Kidney tubule cell (primary cell): ENCODE results near the gene PLD1.
"Not testable (repeated sequence)": the region's sequence is repeated elsewhere in the genome, so short reads cannot be mapped to it uniquely, and the experiment has no call there.

ENCODE experiments used
- DNase-seq: peaks from one replicate; pipeline ENCODE4 v3.0.0-alpha.2; 2018; ENCODE audit warnings: low spot score

PLD1 gene

DNA sequence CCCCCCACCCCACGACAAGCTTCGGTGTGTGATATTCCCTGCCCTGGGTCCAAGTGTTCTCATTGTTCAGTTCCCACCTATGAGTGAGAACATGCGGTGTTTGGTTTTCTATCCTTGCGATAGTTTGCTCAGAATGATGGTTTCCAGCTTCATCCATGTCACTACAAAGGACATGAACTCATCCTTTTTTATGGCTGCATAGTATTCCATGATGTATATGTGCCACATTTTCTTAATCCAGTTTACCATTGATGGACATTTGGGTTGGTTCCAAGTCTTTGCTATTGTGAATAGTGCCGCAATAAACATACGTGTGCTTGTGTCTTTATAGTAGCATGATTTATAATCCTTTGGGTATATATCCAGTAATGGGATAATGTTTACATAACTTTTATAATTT lies 4.4 kb upstream of the PLD1 start:
- not testable (repeated sequence) for DNase-seq

DNA sequence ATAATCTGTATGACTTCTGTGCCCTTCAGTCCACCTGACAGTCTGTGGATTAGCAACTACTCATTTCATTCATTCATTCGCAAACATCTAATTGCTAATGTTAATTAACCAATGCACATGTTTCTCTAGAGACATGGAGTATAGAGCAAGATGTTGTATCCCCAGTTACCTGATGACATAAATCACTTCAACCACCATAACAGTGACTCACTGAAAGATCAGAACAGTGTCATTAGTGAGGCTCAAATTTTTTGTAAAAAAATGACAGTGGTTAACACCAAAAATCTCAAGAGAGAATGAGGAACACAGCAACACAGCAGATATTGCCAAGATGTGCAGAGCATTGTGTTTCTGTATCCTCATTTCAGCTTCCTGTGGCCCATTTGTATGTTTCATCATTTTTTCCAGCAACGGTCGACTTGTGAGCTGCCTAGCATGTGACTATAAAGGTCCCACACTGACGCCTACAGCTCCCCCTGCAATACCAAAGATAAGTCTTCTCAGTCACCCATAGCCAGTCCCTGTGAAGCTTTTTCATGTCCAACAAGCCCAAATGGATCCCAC lies 3.7 kb upstream of the PLD1 start:
- peak; percentile 43 for DNase-seq

DNA sequence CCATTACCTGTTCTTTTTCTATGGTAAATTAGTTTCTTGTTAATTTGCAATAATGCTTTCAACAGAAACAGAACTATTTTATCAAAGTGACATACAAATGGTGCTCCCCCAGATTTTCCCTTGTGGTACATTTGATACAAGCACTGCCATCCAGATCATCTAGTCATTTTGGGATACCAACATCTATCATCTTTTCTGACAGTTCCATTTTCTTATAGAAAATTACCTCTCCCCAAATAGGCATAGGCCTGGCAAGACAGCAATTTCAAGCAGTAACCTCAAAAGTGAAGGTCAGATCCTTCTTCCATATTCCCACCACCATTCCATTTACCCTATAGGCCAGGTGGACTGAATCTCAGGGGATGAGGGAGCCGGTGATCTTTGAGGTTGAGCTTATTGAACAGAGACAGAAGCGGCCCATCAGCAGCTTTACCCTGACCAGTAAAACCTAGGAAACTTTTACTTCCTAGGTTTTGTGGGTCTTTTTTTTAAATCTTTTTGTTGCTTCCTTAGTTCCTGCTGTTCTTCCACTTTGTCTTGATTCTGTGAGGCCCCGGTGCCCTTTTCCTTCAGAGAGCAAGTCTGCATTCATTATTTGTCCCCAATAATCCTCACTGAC lies 3.1 kb upstream of the PLD1 start:
- DNase-seq = no peak

DNA sequence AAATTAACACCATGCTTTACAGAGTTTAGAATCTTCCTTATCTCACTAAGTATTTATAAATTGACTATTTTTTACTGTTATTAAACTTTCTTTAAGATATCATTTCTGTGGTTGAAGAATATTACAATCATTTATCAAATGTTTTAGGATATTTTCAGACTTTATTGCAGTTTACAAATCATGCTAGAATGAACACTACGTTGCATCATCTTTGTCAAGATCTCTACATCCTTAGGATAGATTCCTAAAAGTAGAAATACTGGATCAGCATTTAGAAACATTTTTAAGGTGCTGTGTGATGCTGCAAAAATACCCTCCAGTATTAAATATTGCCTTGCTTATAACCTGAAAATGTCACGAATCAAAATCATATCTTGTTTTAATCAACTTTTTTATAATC lies 2.5 kb upstream of the PLD1 start:
- no peak for DNase-seq

DNA sequence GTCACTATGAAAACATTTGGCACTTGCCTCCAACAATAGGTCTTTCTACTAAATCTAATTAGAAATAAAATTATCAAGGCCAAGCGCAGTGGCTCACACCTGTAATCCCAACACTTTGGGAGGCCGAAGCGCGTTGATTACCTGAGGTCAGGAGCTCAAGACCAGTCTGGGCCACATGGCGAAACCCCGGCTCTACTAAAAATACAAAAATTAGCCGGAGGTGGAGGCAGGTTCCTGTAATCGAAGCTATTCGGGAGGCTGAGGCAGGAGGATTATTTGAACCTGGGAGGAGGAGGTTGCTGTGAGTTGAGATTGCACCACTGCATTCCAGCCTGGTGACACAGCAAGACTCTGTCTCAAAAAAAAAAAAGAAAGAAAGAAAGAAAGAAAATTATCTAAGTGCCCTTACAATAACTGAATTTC lies 1.6 kb upstream of the PLD1 start:
- no peak for DNase-seq

DNA sequence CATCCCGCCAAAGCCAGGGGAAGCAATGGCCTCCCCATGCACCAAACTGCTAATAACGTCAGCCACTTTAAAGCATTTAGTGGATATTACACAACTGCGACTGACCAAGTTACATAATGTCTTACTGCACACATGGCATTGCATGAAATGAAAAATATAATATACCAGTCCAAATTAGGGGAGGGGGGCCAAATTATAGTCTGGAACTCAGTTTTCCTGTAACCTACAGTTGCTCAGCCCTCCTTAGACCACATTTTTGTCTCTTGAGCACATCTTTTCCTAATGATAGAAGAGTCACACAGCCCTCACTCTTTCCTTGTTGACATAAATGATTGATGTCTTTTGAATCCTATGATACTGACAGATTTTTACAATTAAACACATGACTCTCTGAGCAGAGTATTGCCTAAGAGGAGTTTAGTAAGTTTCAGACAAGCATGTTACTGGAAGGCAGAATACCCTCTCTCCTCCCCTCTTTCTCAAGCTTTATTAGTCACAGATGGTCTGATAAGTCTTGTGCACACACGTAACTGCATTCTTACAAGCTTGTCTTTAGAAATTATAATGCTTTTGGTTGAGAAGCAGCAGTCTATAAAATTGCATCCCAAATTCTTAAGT lies 1.1 kb upstream of the PLD1 start:
- DNase-seq = peak; percentile 61

DNA sequence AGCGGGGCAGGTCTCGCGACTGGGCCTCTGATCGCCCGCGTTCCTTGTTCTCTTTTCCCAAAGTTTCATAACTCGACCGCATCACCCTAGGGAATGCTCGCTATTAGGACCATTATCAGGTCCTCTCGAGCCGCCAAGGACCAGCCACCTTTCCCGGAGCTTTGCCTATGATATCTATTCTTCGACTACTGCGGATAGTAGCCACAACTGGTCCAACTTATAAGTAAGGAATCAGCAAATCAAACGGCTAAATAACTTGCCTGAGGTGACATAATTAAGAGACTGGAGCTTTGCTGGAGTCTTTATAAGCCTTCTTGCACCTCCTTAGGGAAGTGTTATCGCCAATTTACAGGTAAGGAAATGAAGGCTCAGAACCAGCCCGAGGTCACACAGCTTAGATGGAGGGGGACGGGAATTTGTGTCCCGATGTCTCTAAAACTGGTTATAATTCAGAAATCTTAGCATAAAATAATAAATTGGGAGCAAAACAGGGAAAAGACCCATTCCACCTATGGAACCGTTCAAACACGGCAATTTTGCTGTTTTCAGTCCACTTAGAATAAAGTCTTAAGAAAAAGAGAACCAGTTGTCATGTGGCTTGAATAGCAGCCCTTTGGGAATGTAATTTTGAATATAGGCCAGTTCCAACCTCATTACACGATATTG lies 479 bp upstream of the PLD1 start:
- DNase-seq = no peak

DNA sequence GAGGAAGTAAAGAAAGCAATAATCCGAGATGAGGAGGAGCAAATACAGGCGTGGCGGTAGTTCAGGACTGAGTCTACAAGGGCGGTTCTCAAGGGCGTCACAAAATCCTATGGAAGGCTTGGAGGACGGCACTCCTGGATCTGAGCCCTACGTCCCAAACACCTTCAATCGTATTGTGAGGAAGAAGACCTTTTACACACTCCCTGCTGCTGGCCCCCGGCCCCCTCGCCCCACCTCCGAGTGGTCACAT lies 747 bp downstream of the PLD1 start:
- DNase-seq = no peak

DNA sequence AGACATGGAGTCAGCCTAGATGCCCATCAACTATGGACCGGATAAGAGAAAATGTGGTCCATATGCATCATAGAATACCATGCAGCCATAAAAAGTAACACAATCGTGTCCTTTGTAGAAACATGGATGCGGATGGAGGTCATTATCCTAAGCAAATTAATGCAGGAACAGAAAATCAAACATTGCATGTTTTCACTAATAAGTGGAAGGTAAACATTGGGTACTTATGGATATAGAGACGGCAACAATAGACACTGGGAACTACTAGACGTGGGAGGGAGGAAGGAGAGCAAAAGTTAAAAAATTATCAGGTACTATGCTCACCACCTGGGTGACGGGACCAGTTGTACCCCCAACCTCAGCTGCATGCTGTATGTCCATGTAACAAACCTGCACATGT lies 2.5 kb downstream of the PLD1 start:
- DNase-seq = no peak

DNA sequence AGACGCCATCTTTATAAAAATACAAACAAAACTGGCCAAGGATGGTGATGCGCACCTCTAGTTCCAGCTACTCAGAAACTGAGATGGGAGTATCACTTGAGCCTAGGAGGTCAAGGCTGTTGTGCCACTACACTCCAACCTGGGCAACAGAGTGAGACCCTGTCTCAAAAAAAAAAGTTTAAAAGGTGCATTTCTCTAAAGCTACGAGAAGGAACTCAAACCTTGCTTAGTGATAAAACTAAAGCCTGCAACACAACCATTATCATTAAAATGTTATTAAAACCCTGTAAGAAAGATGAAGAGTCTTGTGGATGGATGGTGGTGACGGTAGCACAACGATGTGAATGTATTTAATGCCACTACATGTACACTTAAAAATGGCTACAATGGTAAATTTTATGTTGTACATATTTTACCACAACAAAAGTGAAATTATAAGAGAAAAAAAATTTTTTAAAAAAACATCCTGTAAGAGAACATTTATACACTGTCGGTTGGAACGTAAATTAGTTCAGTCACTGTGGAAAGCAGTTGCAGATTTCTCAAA lies 3.1 kb downstream of the PLD1 start:
- no peak for DNase-seq

DNA sequence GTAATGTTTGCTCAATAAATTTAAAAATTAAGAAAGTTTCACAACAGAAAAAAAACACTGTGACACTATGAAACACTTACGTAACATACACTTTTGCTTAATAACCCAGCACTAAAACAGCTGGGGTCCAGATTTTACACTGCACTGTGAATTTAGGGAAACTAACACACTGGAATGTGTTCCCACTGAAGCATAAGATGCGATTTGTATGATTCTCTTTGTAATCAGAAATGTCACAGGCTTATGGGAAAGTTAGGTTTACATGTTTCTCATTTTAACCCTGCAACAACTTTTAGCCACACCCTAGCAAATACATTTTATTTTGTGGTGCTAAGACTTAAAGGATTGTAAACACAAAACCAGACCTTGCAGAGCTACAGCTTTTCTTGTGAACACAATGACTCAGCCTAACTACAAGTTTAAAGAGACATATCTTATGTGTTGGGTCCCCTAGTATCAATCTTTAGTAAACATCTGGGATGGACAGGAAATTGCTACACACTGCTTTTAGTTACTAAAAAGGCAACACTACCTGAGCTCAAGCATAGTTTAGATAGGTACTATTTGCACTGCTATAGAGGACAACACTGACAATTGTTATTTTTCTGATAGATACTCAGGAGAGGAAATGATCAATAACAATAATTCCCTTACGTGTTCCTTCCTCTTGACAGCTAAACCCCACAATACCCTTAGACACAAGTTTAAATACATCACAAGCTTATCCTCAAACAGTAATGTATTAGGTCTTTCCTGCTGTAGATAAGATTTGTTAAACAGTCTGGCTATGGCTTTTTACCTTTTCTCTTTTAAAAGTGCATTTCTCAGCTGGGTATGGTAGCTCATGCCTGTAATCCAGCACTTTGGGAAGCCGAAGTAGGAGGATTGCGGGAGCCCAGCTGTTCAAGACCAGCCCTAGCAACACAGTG lies 3.8 kb downstream of the PLD1 start:
- peak; percentile 39 for DNase-seq

DNA sequence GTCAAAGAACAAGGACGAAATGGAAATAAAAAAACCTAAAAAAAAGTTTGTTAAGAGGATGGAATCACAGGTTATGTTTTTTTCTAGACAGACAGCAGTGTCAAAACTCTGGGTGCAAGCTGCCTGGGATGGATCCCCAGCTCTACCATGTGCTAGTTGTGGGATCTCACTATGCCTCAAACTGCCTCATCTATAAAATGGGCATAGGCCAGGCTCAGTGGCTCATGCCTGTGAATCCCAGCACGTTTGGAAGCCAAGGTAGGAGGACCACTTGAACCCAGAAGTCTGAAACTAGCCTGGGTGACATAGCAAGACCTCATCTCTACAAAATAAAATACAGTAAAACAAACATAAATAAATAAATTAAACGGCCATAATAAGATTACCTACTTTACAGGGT lies 4.6 kb downstream of the PLD1 start:
- no peak for DNase-seq

DNA sequence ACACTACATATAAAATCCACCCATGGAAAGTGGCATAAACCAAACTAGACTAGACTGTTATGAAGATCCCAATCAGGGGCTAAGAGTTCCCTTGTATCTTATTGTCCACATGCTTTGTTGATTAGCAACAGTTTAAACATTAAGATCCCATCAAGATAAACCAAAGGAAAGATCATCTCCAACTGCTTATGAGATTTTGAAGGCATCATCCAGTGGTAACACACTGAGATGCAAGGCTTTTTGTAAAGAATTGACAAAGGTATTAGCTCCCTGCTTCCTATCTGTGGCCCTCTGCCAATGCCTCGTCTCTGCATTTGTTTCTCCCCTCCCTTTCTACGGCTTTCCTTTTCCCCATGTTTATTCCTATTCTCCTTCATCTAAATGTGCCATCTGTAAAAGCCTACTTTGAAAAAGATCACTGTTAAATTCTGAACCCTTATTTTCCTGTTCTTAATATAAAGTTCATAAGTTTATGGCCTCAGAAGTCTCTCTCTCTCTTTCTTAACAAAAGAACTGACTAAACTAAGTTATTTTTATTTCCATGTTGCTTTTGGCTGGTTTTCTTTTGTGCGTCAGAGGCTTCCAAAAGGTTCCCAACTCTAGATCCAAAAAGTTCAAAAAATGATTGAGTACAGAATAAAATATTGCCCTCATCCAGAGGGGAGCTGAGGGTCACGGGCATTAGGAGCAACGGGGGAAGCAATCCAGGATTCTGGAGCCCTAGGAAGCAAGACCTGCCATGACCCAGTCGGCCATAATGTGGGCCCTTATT lies 5.5 kb downstream of the PLD1 start:
- DNase-seq = no peak

DNA sequence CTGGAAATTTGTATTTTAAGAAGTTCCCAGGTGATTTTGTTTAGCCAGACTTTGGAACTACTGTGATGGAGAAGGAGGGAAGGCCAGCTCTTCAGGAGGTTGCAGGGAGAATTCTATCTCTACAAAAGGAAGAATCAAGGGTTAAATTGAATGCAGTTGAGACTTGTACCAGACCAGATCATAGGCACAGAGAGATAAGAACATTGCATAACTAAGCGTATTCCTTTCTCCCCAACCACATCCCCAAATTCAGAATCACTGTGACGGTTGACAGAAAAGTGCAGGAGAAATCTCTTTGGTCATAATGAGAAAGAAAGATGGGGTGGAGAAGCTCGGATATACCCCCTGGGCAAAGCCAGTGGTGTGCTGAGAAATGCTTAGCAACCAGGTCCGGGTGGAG lies 7.2 kb downstream of the PLD1 start:
- DNase-seq = no peak

DNA sequence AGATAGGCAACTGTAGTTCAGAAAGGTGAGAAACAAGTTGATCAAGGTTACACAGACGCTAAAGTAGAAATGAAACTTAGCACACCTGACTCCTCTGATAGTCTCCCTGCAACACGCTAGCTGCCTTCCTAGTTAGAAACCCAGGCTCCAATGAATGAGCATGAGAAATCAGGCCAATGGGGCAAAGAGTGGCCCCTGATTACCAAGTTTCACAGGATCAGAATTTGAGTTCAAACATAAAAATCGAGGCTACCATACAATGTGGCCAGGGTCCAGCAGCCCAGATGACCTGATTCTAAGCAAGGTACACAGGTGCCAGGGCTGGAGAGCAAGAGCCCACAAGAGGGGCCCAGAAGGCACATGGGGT lies 7.7 kb downstream of the PLD1 start:
- DNase-seq = no peak

DNA sequence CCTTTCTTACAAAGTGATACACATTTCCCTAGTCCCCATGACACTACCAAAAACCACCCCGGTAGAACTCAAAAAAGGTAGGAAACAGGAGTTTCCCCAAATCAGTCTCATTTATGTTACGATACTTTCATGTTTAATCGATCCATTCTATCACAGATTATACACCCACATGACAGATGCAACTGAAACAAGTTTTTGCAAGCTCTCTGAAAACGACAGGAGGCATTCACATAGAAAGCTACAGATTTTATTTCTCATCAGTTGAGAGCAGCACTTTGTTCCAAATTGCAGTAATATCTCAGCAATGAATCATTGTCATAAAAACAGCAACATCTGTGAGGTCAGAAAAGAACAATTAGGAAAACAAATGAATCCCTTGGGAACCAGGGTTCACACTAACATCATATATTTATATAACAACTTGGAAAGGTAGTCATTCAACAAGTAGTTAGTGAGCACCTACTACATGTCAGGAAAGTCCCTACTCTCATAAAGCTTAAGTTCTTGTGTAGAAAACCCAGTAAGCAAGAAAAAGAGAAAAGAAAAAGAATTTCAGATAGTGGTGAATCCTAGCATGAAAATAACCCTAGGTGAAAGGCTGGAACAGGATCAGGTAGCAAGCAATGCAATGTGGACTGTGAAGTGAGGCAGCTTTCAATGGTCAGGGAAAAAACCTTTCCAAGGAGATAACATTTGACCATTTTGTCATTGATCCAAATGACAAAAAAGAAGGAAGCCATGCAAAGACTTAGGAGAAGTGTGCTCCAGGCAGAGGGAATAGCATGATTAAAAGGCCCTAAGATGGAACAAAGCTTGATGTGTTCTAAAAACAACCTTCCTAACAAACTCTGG lies 8.3 kb downstream of the PLD1 start:
- peak; percentile 88 for DNase-seq

DNA sequence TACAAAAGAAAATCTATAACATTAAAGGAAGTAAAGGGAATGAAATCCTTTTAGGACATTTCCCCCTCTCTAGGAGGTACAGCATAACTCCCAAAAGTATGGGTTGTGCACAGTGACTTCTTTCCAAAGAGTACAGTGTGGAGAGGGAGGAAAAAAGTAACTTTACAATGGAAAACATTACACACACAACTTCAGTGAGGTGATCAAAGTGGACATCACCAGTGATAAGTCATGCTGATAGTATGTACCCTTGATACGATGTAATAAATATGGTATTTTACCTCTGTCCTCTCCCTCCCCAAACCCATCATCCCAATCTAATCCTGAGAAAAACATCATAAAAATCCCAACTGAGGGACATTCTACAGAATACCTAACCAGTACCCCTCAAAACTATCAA lies 10.8 kb downstream of the PLD1 start:
- peak; percentile 38 for DNase-seq

DNA sequence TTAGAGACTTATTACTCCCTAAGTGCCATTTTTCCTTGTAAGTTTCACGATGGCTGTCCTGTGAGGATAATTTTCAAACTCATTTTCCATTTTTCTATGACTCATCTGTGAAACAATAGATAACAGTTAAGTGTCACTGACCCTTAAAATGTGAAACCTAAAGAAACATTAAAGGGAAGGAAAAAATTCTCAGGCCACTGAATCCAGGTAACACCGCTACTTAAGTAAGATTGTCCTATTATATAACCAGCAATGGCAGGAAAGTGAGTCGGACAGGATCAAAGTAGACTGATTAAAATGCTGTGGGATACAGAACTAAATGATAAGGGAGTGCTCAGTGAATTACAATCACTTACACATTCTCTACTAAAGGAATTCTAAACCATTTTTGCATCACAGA lies 12.4 kb downstream of the PLD1 start:
- DNase-seq = no peak

DNA sequence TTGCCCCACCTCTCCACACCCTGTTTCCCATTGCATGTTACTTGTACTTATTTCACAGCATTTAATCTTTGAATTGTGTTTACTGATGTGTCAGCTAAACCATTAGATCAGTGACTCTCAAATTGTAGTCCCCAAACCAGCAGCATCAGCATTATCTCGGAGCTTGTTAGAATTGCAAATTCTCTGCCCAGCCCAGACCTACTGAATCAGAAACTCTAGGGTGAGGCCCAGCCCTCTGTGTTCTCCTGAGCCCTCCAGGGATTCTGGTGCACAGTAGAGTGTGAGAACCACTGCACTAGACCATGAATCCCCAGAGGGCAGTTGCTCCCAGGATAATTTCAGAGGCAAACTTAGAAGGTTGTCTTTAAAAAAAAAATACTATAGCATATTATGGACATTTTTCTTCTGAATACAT lies 13.0 kb downstream of the PLD1 start:
- DNase-seq = no peak

DNA sequence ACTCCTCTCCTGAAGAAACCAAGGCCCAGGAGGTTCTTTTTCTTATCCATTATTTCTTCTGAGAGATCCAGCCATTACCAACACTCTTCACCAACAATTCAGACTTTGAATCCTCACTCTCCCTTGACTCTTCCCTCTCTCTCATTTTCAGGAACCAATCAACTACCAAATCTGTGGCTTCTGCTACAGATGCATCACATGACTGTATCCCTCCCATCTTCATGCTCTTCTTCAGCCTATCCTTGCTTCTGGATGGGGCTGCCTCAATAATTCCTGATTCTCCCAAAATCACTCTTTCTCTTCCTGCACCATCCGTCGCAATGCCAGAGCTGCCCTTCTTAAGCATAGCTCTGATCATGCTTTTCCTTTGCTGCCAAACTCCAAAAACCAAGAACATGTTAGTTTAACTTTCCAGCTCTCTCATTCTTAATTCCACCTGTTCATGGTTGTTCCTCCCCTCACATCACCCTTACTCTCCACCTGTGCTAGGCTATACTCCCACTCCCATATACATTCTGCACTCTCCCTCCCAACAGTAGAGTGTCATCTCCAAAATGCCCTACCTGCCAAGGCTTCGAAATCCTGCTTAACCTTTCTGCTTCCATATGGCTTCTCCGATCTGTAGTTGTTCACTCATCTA lies 13.5 kb downstream of the PLD1 start:
- DNase-seq = no peak
